ENCODE measurements around the gene GADD45A.

Gene GADD45A

DNA sequence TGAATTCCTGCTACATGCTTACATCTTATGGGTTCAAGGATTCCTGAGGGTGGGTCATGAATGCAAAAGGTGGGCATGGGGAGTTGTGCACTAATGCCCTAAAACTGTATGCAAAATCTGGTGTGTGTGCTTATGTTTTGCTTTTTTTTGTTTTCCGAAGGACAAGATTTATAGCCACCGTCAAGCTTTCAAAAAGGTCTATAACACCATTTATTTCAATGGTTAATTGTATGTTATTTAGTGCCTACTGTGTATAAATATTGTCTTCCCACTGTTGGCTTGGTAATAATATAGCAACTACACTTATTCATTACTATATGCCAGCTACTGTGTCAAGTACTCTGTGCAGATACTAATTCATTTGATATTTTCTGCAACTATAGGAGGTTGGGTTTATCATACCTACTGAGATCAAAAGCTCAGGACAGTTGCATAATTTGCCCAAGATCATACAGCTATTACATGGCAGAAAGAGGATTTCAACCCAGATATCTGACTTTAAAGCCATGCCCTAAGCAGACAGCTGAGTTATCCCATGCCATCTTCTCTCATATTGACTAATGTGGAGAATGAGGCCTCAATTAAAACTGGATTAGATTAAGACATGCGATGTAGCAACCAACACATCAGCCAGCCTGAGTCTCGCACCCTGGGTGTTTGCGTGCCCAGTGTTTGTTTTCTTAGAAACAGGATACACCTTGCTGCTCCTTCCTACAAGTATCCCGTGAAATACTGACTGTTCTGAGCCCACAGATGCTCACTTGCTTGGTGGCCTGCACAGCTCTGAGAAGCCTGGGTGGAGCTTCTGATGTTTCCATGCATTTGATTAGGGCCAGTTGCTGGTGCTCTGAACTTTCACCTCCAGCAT, 34.6 kb downstream of the GADD45A start (continued):
- TF ChIP-seq, protein P1, sequence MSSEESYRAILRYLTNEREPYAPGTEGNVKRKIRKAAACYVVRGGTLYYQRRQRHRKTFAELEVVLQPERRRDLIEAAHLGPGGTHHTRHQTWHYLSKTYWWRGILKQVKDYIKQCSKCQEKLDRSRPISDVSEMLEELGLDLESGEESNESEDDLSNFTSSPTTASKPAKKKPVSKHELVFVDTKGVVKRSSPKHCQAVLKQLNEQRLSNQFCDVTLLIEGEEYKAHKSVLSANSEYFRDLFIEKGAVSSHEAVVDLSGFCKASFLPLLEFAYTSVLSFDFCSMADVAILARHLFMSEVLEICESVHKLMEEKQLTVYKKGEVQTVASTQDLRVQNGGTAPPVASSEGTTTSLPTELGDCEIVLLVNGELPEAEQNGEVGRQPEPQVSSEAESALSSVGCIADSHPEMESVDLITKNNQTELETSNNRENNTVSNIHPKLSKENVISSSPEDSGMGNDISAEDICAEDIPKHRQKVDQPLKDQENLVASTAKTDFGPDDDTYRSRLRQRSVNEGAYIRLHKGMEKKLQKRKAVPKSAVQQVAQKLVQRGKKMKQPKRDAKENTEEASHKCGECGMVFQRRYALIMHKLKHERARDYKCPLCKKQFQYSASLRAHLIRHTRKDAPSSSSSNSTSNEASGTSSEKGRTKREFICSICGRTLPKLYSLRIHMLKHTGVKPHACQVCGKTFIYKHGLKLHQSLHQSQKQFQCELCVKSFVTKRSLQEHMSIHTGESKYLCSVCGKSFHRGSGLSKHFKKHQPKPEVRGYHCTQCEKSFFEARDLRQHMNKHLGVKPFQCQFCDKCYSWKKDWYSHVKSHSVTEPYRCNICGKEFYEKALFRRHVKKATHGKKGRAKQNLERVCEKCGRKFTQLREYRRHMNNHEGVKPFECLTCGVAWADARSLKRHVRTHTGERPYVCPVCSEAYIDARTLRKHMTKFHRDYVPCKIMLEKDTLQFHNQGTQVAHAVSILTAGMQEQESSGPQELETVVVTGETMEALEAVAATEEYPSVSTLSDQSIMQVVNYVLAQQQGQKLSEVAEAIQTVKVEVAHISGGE (tag by site-specific recombination; conservative IDR thresholded peaks at IDR 0.05; ENCODE audit: low read depth) = no peak
- TF ChIP-seq EGR2 (tag by site-specific recombination; IDR thresholded peaks at IDR 0.05; ENCODE audit: low read depth) (peak; percentile 36; the same call in 1 of the 2 replicates), GLIS2 (tag by site-specific recombination; IDR thresholded peaks at IDR 0.05) (no peak), ZNF677 (tag by site-specific recombination; IDR thresholded peaks at IDR 0.05) (no peak), SP7 (tag by site-specific recombination; IDR thresholded peaks at IDR 0.05) (peak; percentile 100), KLF7 (tag by site-specific recombination; IDR thresholded peaks at IDR 0.05; ENCODE audit: borderline replicate concordance) (no peak), ZNF610 (tag by site-specific recombination; IDR thresholded peaks at IDR 0.05; ENCODE audit: borderline replicate concordance) (no peak), ZNF19 (tag by site-specific recombination; IDR thresholded peaks at IDR 0.05; ENCODE audit: low read depth) (no peak), ZNF596 (tag by site-specific recombination; IDR thresholded peaks at IDR 0.05) (no peak), ZNF830 (tag by site-specific recombination; IDR thresholded peaks at IDR 0.05; ENCODE audit: low read depth) (no peak), ZNF654 (tag by site-specific recombination; IDR thresholded peaks at IDR 0.05; ENCODE audit: low read depth) (no peak), ZNF324 (tag by site-specific recombination; IDR thresholded peaks at IDR 0.05) (no peak), ZNF112 (tag by site-specific recombination; IDR thresholded peaks at IDR 0.05) (no peak), MZF1 (tag by site-specific recombination; IDR thresholded peaks at IDR 0.05; ENCODE audit: borderline replicate concordance) (peak; percentile 48; the same call in 1 of the 2 replicates), PRDM1 (tag by site-specific recombination; IDR thresholded peaks at IDR 0.05) (no peak), ZNF548 (tag by site-specific recombination; IDR thresholded peaks at IDR 0.05) (no peak), ZNF10 (tag by site-specific recombination; IDR thresholded peaks at IDR 0.05) (0 out of 2 replicates have a peak, but pooled peaks have one; percentile 57), ZNF510 (tag by site-specific recombination; IDR thresholded peaks at IDR 0.05; ENCODE audit: insufficient replicate concordance) (no peak), HOXA7 (CRISPR knock-in tag; IDR thresholded peaks at IDR 0.05; ENCODE audit: borderline replicate concordance) (no peak), TRIM28 (IDR thresholded peaks at IDR 0.05; ENCODE audit: borderline replicate concordance, low read length) (0 out of 2 replicates have a peak, but pooled peaks have one; percentile 19), ZNF350 (tag by site-specific recombination; IDR thresholded peaks at IDR 0.05) (no peak), ZNF544 (tag by site-specific recombination; IDR thresholded peaks at IDR 0.05) (no peak), ZNF223 (tag by site-specific recombination; IDR thresholded peaks at IDR 0.05) (no peak), ZNF214 (tag by site-specific recombination; IDR thresholded peaks at IDR 0.05; ENCODE audit: borderline replicate concordance) (no peak)
- TF ChIP-seq, protein P2, sequence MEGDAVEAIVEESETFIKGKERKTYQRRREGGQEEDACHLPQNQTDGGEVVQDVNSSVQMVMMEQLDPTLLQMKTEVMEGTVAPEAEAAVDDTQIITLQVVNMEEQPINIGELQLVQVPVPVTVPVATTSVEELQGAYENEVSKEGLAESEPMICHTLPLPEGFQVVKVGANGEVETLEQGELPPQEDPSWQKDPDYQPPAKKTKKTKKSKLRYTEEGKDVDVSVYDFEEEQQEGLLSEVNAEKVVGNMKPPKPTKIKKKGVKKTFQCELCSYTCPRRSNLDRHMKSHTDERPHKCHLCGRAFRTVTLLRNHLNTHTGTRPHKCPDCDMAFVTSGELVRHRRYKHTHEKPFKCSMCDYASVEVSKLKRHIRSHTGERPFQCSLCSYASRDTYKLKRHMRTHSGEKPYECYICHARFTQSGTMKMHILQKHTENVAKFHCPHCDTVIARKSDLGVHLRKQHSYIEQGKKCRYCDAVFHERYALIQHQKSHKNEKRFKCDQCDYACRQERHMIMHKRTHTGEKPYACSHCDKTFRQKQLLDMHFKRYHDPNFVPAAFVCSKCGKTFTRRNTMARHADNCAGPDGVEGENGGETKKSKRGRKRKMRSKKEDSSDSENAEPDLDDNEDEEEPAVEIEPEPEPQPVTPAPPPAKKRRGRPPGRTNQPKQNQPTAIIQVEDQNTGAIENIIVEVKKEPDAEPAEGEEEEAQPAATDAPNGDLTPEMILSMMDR (tag by site-specific recombination; IDR thresholded peaks at IDR 0.05) = no peak
- TF ChIP-seq, protein P3, sequence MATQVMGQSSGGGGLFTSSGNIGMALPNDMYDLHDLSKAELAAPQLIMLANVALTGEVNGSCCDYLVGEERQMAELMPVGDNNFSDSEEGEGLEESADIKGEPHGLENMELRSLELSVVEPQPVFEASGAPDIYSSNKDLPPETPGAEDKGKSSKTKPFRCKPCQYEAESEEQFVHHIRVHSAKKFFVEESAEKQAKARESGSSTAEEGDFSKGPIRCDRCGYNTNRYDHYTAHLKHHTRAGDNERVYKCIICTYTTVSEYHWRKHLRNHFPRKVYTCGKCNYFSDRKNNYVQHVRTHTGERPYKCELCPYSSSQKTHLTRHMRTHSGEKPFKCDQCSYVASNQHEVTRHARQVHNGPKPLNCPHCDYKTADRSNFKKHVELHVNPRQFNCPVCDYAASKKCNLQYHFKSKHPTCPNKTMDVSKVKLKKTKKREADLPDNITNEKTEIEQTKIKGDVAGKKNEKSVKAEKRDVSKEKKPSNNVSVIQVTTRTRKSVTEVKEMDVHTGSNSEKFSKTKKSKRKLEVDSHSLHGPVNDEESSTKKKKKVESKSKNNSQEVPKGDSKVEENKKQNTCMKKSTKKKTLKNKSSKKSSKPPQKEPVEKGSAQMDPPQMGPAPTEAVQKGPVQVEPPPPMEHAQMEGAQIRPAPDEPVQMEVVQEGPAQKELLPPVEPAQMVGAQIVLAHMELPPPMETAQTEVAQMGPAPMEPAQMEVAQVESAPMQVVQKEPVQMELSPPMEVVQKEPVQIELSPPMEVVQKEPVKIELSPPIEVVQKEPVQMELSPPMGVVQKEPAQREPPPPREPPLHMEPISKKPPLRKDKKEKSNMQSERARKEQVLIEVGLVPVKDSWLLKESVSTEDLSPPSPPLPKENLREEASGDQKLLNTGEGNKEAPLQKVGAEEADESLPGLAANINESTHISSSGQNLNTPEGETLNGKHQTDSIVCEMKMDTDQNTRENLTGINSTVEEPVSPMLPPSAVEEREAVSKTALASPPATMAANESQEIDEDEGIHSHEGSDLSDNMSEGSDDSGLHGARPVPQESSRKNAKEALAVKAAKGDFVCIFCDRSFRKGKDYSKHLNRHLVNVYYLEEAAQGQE (tag by site-specific recombination; IDR thresholded peaks at IDR 0.05) = no peak
- TF ChIP-seq, protein P4, sequence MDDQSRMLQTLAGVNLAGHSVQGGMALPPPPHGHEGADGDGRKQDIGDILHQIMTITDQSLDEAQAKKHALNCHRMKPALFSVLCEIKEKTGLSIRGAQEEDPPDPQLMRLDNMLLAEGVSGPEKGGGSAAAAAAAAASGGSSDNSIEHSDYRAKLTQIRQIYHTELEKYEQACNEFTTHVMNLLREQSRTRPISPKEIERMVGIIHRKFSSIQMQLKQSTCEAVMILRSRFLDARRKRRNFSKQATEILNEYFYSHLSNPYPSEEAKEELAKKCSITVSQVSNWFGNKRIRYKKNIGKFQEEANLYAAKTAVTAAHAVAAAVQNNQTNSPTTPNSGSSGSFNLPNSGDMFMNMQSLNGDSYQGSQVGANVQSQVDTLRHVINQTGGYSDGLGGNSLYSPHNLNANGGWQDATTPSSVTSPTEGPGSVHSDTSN (CRISPR knock-in tag; IDR thresholded peaks at IDR 0.05) = no peak
- TF ChIP-seq, protein P5, sequence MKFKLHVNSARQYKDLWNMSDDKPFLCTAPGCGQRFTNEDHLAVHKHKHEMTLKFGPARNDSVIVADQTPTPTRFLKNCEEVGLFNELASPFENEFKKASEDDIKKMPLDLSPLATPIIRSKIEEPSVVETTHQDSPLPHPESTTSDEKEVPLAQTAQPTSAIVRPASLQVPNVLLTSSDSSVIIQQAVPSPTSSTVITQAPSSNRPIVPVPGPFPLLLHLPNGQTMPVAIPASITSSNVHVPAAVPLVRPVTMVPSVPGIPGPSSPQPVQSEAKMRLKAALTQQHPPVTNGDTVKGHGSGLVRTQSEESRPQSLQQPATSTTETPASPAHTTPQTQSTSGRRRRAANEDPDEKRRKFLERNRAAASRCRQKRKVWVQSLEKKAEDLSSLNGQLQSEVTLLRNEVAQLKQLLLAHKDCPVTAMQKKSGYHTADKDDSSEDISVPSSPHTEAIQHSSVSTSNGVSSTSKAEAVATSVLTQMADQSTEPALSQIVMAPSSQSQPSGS (tag by site-specific recombination; IDR thresholded peaks at IDR 0.05; ENCODE audit: low read depth) = no peak
